ENCODE results near the gene ZSCAN16. TPM values are rescaled to one million over a fixed set of nuclear protein-coding genes. Genes with fewer than 3 reads are reported as not detected.

Gene ZSCAN16
- total and polyA plus RNA-seq, 9 of the 15 experiments (the other 6 are each of a cell fraction or from before 2014, with no cell fraction given): 0.08 TPM; not detected in 8

GRCh38 chr6:28080381-28080630 lies 44.1 kb upstream of the ZSCAN16 start, which contains the start of gene ZNF165 (continued):
- TF ChIP-seq TRIM25 (IDR thresholded peaks at IDR 0.05; ENCODE audit: borderline replicate concordance): peak; percentile 89; the same call in 1 of the 2 replicates
- peak; percentile 17; the same call in 1 of the 2 replicates for TF ChIP-seq PHF8 (IDR thresholded peaks at IDR 0.05; ENCODE audit: borderline replicate concordance, low read length)
- peak; percentile 70 for TF ChIP-seq POLR2H (tag; IDR thresholded peaks at IDR 0.05; ENCODE audit: low read depth)
- peak in 1 of 2 experiments; percentile 51; a peak in 1 of 4 replicates for TF ChIP-seq ZNF639 (CRISPR knock-in tag; conservative IDR thresholded peaks at IDR 0.05 in 1 of 2, IDR thresholded peaks at IDR 0.05 in 1 of 2)
- TF ChIP-seq BRD4 (IDR thresholded peaks at IDR 0.05): 0 out of 2 replicates have a peak, but pooled peaks have one; percentile 29
